ENCODE results near the gene DDO.

DNA sequence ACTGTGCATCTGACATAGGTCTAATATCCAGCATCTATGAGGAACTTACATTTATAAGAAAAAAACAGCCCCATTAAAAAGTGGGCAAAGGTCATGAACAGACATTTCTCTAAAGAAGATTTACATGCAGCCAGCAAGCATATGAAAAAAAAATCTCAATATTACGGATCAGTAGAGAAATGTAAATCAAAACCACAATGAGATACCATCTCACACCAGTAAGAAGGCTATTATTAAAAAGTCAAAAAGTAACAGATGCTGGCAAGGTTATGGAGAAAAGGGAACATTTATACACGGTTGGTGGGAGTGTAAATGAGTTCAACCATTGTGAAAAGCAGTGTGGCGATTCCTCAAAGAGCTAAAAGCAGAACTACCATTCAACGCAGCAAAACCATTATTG, 70.3 kb downstream of the DDO start:
- TF ChIP-seq POLR2AphosphoS5 (IDR thresholded peaks at IDR 0.05; ENCODE audit: borderline replicate concordance, low read depth, low read length) (no peak), EZH2 (IDR thresholded peaks at IDR 0.05) (no peak), FOXP2 (optimal IDR thresholded peaks at IDR 0.05; ENCODE audit: control extremely low read depth, extremely low read length, insufficient read depth) (no peak)
